Epithelial cell of proximal tubule (primary cell): ENCODE data around the gene FBXL7. TPM values are rescaled to one million over a fixed set of nuclear protein-coding genes. Genes with fewer than 3 reads are reported as not detected.

ENCODE experiments used
- DNase-seq: peaks from one replicate; pipeline ENCODE4 v3.0.0-alpha.2; 2011; ENCODE audit warnings: low read depth
- H3K4me3 ChIP-seq: 2 replicates; pipeline ENCODE4 v1.5.1; 2011; ENCODE audit warnings: low read depth, mild to moderate bottlenecking, low read length
- total RNA-seq: library from RNA; depleted of rRNA; stranded (reverse); fragments of >200 nt; gene quantifications from 2 replicates; pipeline ENCODE4 v1.2.3, GENCODE V29; 2015
- TF ChIP-seq, protein P1 (sequence below): conservative IDR thresholded peaks from 2 replicates; pipeline ENCODE4 v1.5.1; 2012; ENCODE audit warnings: low read depth, mild to moderate bottlenecking, low read length

FBXL7 gene
- 4.7 and 5.6 TPM in 2 replicates for total RNA-seq

DNA sequence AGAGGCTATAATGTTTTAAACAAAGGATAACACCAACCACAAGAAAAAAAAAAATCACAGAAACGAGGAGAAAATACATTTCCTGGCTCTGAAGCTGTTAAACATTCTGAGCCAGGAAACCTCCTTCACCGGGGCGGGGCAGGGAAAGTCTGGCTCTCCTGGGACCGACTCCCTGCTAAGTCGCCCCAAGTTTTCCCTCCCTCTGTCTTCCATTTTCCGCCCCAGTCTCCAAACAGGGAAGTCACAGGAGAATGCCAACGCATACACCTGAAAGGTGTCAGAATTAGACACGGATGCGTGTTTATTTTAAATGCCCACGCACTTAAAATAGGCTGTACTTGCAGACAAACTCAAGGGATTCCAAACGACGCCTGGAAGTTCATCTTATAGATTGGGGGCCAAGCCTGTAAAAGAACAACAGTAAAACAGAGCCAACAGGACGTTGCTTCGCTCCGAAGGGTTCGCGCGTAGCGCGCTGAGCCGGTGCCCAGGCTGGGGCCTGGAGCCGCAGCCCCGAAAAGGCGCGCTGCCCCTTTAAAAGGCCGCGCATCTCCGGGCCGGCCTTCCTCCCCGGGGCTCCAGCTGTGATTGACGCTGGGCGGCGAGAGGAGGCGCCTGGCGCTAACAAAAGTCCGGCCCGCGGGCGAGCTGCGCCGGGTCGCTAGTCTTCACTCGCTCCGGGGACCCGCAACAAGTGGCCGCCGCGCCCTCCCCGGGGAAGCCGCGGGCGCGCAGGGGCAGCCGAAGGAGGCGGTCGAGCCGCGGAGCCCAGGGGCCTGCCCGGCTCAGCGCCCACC, at the start of gene FBXL7:
FBXL7 (plus strand) TSS at position 653 of the 797 bp plus-strand sequence.
- H3K4me3 ChIP-seq, result peak within 1 kb of the TSS; percentile 71
- TF ChIP-seq, protein P1, sequence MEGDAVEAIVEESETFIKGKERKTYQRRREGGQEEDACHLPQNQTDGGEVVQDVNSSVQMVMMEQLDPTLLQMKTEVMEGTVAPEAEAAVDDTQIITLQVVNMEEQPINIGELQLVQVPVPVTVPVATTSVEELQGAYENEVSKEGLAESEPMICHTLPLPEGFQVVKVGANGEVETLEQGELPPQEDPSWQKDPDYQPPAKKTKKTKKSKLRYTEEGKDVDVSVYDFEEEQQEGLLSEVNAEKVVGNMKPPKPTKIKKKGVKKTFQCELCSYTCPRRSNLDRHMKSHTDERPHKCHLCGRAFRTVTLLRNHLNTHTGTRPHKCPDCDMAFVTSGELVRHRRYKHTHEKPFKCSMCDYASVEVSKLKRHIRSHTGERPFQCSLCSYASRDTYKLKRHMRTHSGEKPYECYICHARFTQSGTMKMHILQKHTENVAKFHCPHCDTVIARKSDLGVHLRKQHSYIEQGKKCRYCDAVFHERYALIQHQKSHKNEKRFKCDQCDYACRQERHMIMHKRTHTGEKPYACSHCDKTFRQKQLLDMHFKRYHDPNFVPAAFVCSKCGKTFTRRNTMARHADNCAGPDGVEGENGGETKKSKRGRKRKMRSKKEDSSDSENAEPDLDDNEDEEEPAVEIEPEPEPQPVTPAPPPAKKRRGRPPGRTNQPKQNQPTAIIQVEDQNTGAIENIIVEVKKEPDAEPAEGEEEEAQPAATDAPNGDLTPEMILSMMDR, result no peak
- no peak for DNase-seq

DNA sequence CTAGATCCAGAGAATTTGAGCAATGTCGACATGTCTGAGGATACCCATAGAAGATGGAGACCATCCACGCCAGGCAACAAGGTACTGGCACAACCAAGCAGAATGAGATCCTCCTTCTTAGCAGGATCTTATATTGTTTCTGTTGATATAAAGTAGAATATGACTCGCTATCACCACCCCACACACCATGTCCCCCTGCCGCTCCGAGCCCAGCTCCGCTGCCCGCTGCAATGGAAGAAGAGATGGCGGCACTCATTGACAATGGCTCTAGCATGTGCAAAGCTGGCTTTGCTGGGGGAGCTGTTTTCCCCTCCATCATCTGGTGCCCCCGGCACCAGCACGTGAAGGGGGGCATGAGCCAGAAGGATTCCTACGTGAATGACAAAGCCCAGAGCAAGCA, 49.5 kb upstream of the FBXL7 start:
- TF ChIP-seq, protein P1, result no peak
- no peak for DNase-seq

DNA sequence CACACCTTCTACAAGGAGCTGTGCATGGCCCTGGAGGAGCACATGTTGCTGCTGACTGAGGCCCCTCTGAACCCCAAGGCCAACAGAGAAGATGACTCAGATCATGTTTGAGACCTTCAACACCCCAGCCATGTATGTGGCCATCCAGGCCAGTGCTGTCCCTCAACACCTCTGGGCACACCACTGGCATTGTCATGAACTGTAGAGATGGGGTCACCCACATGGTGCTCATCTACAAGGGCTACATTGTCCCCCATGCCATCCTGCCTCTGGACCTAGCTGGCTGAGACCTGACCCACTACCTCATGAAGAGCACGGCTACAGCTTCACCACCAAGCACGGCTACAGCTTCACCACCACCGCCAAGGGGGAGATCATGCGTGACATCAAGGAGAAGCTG, 49.0 kb upstream of the FBXL7 start:
- TF ChIP-seq, protein P1, result no peak
- no peak for DNase-seq
- H3K4me3 ChIP-seq, result no peak overlapping the region

More for the DNA sequence above, 49.5 kb upstream of the FBXL7 start:
- no peak overlapping the region for H3K4me3 ChIP-seq

DNA sequence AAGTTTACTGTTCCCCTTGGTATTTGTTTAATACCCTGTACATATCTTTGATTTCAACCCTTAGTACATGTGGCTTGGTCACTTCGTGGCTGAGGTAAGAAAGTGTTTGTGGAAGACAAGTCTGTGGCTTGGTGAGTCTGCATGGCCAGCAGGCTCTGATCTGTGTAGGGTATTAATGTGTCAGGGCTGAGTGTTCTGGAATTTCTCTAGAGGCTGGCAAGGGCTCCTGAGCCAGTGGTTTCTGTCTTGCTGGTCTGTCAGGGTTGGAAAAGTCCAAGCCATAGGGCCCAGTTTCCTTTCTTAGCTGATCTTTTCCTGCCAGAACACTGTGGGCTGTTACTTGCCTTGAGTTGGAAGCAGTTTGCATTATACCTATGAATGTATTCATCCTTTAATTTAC, 48.0 kb upstream of the FBXL7 start:
- TF ChIP-seq, protein P1, result no peak
- DNase-seq, result no peak
- H3K4me3 ChIP-seq, result no peak overlapping the region

DNA sequence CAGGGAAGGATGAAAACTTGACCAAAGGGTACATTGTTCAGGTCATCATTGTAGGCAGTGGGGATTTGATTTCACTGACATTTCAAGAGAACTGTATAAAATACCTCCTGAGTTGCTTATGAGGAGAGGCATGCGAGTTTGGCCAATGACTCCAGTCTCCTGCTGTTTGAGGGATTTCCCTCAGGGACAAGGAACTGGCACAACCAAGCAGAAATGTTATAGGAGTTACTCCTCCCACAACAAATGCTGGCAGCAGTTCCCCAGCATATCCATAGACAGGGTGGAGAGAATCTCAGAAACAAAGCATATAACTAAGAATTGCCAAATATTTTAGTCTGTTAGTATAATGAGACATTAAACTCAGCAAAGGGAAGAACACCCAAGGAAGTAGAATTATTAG, 47.2 kb upstream of the FBXL7 start:
- no peak overlapping the region for H3K4me3 ChIP-seq
- no peak for DNase-seq
- TF ChIP-seq, protein P1, result no peak

DNA sequence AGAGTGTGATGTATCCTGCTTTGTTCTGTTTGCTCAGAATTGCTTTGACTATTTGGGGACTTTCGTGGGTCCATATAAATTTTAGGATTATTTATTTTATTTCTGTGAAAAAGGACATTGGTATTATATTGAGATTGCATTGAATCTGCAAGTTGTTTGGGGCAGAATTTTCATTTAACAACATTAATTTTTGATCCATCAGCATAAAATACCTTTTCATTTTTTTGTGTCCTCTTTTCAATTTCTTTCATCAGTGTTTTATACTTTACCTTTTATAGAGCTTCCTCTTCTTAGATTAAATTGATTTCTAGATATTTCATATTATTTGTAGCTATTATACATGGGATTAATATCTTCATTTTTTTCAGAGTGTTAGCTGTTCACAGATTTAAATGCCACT, 40.8 kb upstream of the FBXL7 start:
- no peak for DNase-seq
- H3K4me3 ChIP-seq, result no peak overlapping the region
- TF ChIP-seq, protein P1, result no peak
